NCI-H146 treated with DMSO at 0.1 percent for 48 hours (cell line): ENCODE results near the gene TMEM86B.
"Not testable (repeated sequence)": the region's sequence is repeated elsewhere in the genome, so short reads cannot be mapped to it uniquely, and the experiment has no call there.

Experiments used
- DNase-seq: peaks from one replicate; lab custom pipeline; 2025; ENCODE audit not compliant: unreplicated experiment; lab: John Stamatoyannopoulos, UW

The TMEM86B gene

DNA sequence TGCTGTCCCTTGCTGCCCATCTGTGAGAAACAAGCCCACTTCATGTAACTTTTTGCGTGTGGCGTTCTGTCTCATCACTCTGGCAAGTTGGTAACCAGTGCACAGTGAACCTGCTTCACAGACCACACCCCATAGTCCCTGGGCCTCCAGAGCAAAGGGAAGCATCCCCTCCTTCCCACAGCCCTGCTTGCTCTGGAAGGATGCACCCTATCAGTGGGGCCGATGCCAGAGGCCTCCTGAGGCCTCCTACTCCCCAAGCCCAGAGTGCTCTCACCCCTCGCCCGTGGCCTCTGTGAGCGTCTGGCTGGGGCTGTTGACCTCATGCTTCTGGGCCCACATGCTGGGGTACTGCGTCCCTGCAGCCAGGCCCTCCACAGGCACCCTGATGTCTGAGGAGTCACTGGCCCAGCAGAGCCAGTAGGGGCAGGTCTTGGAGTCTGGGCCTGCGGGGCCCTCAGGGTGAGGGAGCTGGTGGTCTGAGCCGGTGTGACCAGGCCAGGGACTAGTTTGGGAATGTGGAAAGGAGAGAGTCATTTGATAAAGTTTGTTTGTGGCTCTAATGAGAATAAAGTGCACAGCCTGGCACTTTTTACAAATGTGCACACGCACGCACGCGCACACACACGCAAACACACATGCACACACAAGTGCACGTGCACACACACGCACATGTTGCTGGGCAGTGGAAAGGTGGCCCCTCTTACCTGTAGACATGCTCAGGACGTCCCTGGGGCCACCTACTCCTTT, 5.1 kb downstream of the TMEM86B start:
- DNase-seq = no peak

DNA sequence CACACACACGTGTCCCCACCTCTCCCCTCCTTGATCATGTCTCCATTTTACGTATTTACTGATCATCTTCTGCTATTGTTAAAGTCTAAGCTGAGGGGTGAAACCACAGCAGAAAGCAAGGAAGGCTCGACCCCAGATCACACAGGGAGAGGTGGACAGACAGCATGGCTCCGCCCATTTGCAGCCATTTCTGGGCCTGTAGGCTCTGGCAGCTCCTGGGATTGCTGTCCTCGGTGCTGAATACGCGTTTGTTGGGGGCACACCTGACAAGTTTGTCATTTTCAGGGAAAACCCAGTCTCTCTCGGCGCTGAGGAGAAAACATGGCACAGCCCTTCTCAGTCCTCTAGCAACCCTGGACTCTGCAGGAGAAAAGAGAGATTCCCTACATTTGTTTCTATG, 8.0 kb downstream of the TMEM86B start:
- DNase-seq = no peak

DNA sequence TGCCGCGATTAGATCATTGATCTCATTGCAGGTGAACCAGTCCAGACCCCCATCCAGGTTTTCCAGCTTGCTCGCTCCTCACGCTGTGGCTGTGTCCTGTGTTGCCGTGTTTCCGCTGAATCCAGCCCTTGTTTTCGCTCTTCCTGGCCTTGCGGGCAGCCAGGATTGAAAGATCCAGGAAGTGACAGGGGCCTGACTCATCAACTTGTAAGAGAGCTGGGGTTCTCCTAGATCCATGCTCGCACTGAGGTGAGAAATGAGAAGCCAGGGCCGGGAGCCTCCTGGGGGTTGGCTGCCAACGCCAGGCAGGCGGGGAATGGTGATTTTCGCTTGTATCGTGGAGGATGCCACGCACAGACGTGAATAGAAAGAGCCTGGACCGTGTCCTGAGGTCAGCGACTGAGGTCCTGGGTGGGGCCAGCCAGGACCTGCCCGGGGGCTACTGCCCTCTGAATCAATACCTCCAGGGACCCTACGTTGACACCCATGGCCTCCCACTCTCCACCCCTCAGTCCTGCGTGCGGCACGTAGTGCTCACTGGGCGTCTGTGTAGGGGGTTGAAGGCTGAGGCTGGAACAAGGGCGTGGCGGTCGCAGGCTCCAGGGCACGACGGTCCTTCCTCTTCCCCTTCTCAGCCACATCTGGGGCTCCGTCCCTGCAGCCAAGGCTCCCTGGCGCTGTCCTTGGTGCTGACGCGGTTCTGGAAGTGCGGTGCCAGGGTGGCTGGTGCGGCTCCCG, 11.9 kb downstream of the TMEM86B start:
- peak; percentile 96 for DNase-seq

DNA sequence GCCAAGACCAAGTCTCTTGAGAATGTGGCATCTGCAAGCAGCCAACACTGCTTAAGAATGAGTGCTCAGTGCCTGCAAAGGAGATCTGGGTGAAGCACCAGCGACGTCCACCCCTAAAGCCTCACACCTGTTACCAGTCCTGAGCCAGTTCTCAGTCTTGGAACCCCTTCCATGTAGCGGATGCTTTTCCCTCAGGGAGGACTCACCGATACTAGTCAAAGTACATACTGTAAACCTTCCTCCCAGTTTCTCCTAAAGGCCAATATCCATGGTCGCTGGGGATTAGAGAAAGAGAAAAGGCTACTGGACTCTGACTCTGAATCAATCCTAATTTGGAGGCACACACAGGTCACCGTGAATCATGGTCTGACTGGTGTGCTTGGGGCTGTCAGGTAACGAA, 15.0 kb downstream of the TMEM86B start:
- no peak for DNase-seq

DNA sequence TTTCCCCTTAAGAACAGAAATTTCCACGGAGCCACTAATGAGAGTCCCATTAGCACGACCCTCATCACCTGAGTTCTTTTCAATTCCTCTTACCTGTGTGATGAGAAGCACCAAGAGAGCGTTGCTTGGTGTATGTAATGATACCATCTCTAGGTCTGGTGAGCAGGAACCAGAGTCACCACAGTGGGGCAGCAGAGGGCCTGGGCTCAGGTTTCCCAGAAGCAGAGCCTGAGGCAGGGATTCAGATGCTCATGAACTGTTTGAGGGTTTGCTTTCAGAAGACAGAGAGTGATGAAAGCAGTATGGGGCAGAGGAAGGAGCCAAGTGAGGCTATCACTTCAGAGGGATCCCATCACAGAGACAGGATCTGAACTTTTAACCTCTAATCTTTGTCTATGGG, 16.1 kb downstream of the TMEM86B start:
- DNase-seq = no peak

DNA sequence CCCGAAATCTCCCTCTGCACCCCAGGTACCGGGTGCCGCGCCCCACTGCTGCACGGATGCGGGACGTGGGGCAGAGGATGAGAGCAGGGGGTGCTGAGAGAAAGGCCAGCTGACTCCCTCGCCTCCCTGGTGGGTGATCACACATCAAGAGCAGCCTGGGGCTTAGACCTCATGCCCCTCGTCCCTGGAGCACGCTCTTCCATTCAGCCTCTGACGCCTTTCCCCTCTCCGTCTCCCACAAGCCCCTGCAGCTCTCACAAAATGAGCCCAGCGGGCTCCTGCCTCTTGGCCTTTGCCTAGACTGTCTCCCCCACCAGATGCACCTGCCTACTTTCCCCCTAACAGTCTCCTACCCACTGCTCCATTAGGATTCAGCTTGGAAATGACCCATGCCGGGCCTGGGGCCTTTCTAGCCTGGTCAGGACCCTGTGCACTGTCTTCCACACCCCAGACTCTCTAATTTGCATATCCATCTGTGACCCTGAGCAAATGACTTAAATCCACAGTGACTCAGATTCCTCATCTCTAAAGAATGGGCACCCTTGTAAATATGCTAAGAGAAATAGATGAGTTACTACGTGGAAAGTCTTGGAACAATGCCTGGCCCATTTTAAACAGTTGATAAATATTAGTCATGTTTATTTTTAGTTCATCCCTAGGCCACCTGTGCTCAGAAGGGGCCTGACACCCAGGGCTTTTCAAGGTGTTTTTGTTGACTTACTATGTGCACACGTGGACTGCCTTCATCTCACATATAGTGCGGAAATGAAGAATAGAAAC, 18.7 kb downstream of the TMEM86B start:
- DNase-seq = peak; percentile 74

DNA sequence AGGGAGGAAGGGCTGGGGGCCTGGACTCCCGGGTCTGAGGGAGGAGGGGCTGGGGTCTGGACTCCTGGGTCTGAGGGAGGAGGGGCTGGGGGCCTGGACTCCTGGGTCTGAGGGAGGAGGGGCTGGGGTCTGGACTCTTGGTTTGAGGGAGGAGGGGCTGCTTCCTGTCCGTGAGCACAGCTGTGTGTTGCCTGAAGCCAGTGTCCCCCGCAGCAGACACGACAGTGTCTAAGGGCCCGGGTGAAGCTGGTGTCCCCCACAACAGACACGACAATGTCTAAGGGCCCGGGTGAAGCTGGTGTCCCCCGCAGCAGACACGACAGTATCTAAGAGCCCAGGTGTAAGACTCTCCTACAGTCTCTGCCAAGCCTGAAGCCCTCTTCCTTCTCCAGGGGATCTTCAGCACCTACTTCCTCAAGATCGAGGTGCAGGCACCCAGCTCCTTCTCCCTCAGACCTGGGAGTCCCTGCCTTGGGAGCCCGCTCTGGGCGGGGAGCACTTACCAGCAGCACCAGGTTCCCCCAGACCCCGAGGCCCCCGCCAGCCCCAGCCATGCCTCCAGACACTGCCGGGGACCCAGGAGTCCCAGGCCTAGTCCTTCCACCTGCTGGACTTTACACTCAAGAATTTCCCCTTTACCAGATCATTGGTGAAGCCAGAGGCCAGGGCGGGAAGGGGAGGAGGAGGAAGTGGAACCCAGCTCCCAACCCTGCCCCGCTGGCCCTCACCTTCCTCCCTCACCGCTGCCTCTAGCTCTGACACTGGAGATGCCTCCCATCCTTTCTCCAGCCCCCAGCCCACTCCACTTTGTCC, 19.5 kb downstream of the TMEM86B start, which contains the start of gene PTPRH:
Gene PTPRH, minus strand, starts transcription at position 622 of the 813 bp plus-strand sequence. Its CDS starts 68 bp downstream, at position 554.
- DNase-seq = no peak

DNA sequence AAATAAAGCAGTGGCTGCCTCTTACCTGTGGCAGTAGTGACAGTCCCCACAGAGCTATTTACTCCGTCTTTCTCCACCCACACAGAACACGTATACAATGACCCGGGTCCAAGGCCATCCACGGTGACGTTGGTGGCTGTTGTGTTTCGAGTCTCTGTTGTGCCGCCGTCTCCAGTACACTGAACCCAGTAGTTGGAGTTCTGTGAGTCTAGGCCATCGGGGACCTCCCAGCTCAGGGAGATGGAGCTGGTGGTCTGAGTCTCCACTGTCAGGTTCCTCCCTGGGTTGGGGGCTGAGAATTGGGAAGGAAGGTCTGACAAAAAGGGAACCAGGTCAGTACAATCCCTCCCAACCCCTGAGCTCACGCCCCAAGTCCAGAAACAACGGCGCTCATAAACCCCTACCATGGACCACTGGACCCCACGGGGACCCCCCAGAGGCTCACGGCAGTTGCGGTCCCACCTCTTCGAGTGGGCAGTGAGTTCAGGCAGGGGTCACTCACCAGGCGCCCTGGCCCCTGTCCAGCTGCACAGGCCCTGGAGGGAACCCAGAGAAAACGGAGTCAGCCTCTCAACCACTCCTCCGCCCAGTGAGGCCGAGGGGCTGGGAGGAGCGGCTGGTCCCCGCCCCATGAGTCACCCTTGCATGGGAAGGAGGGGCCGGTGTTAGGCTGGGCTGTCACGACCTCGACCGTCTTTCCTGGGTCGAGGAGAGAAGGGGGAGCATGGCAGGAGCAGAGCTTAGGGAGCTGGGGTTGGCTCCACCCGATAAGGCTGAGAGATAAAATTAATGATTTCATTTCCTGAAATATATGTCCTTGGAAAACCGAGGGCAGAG, 21.7 kb downstream of the TMEM86B start:
- DNase-seq = peak; percentile 29

DNA sequence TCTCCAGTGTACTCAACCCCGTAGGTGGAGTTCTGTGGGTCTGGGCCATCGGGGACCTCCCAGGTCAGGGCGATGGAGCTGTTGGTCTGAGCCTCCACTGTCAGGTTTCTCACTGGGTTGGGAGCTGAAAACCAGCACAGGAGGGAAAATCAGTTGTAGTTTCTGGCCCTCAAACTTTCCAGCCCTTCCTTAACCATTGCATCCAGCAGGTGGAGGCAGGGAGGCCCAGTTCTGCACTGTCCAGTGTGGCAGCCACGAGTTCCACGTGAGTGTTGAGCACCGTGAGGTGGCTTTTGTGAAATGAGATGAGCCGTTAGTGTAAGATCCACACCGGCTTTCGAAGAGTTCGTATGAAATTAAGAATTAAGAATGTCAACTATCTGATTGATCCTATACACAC, 26.4 kb downstream of the TMEM86B start:
- DNase-seq = not testable (repeated sequence)

DNA sequence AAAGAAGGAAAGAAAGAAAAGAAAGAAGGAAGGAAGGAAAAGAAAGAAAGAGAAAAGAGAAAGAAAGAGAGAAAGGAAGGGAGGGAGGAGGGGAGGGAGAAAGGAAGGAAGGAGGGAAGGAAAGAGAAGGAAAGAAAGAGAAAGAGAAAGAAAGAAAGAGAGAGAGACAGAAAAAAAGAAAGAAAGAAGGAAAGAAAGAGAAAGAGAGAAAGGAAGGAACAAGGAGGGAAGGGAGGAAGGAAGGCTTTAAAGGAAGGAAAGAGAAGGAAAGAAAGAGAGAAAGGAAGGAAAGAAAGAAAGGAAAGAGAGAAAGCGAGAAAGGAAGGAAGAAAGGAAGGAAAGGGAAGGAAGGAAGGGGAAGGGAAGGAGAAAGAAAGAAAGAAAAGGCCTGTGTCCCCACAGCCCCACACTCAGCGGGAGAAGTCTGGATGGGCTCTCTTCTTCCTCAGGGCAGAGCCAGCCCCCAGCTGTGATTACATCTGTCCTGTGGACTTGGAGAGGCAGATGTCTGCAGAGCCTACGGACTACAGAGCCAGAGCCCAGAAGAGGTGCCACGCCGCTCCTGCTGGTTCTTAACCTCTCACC, 28.9 kb downstream of the TMEM86B start:
- DNase-seq = no peak

DNA sequence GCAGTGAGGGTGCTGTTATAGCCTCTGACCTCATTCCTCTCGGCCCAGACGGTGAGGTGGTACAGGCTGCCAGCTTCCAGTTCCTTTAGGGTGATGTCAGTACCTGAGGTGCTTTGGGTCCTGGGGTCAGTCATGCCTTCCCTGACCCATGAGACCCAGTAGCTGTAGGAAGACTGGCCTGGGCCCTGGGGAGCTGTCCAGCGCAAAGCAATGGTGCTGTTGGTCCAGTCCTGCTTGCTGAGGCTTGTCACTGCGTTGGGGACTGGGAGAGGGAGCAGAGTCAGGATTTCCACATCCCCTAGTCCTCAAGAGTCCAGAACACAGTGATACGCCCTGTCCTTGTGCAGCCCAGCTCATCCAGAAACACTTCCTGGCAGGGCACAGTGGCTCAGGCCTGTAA, 29.9 kb downstream of the TMEM86B start:
- no peak for DNase-seq

DNA sequence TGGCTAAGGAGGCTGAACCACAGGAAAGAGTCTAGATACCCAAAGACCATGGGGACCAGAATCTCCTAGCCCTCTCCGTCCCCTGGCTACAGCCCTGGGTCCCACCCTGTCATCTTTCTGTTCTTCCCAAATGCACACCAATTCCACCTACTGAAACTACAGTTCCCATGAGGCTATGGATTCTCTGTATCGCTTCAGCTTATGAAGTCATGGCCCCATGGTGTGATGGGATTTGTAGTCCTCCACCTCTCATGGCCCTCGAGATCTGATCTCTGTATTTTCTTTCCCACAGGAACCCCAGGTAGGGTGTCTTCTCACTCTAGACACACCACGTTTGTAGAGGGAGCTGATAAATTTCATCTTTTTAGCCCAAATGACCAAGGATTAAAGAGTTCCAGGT, 31.0 kb downstream of the TMEM86B start:
- no peak for DNase-seq

DNA sequence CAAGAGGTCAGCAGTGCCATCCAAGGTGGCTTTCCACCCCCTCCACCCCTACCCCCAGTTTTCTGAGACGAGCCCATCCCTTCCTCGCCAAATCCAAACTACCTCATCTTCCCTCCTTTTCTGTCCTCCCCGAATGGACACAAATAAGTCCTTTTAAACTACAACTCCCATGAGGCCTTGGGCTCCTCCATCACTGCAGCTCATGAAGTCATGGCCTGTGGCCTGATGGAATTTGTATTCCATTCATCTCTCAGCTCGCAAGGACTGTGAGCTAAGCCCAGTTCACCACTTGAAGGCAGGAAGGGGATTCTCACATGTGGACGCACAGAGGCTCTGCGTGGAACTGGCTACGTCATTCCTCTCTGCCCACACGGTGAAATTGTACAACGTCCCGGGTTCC, 31.8 kb downstream of the TMEM86B start:
- no peak for DNase-seq

DNA sequence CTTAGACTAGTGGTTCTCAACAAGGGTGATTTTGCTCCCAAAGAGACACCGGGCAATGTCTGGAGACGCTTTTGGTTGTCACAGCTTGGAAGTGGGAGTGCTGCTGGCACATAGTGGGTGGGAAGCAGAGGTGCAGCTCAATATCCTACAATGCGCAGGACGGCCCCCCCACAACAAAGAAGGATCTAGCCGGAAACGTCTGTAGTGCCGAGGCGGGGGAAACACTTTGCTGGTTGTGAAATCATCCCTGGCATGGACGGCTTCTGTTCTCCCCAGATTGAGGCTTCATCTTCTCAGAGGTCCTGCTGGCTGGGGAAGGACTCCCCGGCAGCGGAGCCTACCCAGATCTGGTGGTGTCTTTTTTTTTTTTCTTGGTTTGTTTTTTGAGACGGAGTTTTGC, 35.1 kb downstream of the TMEM86B start:
- no peak for DNase-seq

DNA sequence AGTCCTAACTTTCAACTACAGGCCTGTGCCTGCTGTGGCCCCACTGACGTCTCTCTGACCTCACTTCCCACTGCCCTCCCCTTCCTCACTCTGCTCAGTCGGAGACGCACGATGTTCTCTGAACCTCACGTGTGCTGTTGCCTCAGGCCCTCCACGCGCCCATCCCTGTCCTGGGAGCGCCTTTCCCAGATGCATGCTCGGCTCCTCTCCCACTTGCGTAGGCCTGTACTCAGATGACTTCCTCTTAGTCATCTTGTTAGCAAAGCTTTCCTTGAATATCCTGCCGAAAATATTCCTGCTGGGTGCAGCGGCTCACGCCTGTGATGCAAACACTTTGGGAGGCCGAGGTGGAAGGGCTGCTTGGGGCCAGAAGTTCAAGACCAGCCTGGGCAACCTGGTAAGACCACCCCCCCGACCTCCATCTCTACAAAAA, 39.1 kb downstream of the TMEM86B start:
- DNase-seq = no peak

DNA sequence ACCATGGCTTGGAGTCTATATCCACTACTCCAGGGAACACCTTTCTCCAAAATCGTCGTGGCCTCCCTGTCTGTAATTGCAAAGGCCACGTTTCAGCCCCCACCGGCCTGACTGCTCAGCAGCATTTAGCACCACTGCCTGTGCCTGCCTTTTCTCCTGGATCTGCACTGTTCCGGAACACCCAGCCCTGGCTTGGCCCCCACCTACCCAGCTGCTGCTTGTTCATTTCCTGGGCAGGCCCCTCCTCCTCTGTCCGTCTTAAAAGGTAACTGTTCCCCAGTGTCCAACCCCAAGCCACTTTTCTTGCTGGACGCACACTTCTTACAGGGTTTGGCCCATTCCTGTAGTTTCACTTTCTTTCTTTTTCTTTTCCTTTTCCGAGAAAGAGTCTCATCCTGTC, 39.9 kb downstream of the TMEM86B start:
- no peak for DNase-seq

DNA sequence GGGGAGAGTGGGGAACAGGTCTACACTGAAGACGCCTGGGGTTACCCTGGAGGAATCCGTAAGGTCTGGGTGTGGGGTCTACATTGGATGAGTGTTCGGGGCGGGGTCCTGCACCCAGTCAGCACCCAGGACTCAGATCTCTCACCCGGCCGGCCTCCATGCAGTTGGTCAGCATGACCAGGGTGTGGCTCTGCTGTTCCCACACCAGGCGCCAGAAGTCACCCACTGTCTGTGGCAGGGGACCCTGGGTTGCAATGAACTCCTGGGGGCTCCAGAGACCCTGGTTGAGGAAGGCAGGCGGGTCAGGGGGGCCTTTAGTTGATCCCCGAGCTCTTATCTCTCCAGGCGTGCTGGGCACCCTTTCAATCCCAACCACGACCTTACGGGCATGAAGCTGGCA, 42.5 kb downstream of the TMEM86B start:
- no peak for DNase-seq

DNA sequence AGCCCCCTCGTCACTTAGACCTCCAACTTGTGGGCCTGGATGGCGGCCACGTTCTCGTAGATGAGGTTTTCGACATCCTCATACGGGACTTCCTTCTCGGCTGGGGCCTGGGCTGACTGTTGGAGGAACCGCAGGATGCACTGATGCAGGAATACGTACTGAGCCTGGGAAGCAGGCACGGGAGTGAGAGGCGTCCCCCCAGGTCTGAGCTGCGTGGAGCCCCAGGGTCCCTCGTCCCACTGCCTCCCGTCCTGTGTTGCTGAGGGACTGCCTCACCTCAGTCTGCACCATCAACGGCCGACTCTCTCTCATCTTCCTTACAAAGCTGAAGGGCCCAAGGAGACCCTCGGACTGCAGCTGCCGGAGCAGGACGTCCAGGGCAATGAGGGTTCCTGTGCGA, 46.8 kb downstream of the TMEM86B start:
- no peak for DNase-seq

DNA sequence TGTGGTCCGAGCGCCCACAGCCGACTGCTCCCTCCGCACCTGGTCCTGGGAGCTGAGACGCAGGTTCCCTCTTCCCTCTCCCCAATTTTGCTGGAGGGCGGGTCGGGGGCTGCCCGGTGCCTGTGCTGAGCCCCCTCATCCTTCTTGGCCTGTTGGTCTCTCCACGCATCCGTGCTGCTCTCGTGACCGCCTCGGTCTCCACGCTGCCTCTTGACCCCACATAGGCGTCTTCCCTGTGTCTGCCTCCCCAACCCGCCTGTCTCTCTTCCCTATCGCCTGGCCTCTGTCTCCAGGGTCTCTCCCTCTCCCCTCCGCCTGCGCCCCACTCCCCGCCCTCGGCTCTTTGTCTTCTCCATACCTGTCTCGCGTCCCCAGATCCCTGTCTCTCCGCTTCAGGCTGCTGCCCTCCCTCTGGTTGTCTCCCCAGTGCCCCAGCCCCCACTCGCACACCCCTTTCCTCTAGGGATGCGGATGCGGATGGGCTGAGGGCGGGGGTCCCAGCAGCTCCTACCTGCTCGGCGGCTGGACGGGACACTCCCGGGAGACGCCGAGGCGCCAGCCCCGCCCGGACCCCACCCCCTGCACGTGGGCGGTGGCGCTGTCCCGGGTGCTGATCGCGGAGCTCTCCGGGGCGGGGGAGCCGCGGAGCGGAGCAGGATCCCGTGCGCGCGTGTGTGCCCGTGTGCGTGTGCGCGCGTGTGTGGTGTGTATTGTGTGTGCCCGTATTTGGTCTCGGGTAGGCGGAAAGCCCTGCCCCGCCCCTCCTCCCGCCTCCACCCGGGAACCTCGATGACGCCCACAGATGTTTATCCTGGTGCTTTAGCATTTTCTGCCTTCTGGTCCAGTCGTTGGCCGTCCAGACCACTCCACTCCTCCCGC, 48.7 kb downstream of the TMEM86B start, which contains the start of gene SYT5:
Gene SYT5, minus strand, starts transcription at position 684 of the 879 bp plus-strand sequence. CDS start 1,248 bp downstream, outside the sequence.
- DNase-seq = no peak
